SK-N-SH treated with all-trans-retinoic acid at 6 μM for 48 hours (cell line): Measurements from ENCODE around the gene ACSL6.

Experiments used
- ATAC-seq: fragments of 200-7000 bp; cut with Tn5 transposase; 3 replicates; pipeline ENCODE4 v1.9.1; 2020; ENCODE audit warnings: mild to moderate bottlenecking, moderate library complexity
- ARNTL ChIP-seq: fragments of 450-650 bp; formaldehyde crosslinking; IDR thresholded peaks from 2 replicates; pipeline ENCODE4 v1.5.0; 2020; ENCODE audit warnings: low read depth, mild to moderate bottlenecking, moderate library complexity, borderline replicate concordance
- BACH2 ChIP-seq: fragments of 250-450 bp; sonication (Bioruptor Pico); IDR thresholded peaks from 2 replicates; pipeline ENCODE4 v1.9.0; 2021; ENCODE audit warnings: mild to moderate bottlenecking, borderline replicate concordance
- CSDC2 ChIP-seq: fragments of 250-450 bp; sonication (Bioruptor Pico); IDR thresholded peaks from 2 replicates; pipeline ENCODE4 v1.5.0; 2020; ENCODE audit warnings: mild to moderate bottlenecking, moderate library complexity
- CSRNP3 ChIP-seq: fragments of 250-450 bp; sonication (Bioruptor Pico); IDR thresholded peaks from 2 replicates; pipeline ENCODE4 v1.5.1; 2021; ENCODE audit warnings: mild to moderate bottlenecking, moderate library complexity
- ESRRG ChIP-seq: fragments of 250-450 bp; sonication (Bioruptor Pico); IDR thresholded peaks from 2 replicates; pipeline ENCODE4 v1.6.1; 2021; ENCODE audit warnings: mild to moderate bottlenecking
- GLIS3 ChIP-seq: fragments of 250-450 bp; sonication (Bioruptor Pico); IDR thresholded peaks from 2 replicates; pipeline ENCODE4 v1.5.0; 2020; ENCODE audit warnings: mild to moderate bottlenecking, moderate library complexity
- OSR1 ChIP-seq: fragments of 250-450 bp; sonication (Bioruptor Pico); IDR thresholded peaks from 2 replicates; pipeline ENCODE4 v1.8.0; 2022; ENCODE audit warnings: moderate library complexity, mild to moderate bottlenecking, inconsistent platforms
- PATZ1 ChIP-seq: fragments of 250-450 bp; sonication (Bioruptor Pico); IDR thresholded peaks from 2 replicates; pipeline ENCODE4 v1.8.0; 2020; ENCODE audit warnings: mild to moderate bottlenecking, moderate library complexity, borderline replicate concordance
- POU6F1 ChIP-seq: fragments of 250-450 bp; sonication (Bioruptor Pico); IDR thresholded peaks from 2 replicates; pipeline ENCODE4 v1.8.0; 2021; ENCODE audit warnings: low read depth, mild to moderate bottlenecking, moderate library complexity, borderline replicate concordance
- PPARA ChIP-seq: fragments of 250-450 bp; sonication (Bioruptor Pico); IDR thresholded peaks from 2 replicates; pipeline ENCODE4 v1.5.0; 2020; ENCODE audit warnings: mild to moderate bottlenecking, borderline replicate concordance
- RARB ChIP-seq: fragments of 250-450 bp; sonication (Bioruptor Pico); IDR thresholded peaks from 2 replicates; pipeline ENCODE4 v1.8.0; 2021; ENCODE audit warnings: mild to moderate bottlenecking, moderate library complexity
- SNAI2 ChIP-seq: fragments of 250-450 bp; sonication (Bioruptor Pico); IDR thresholded peaks from 2 replicates; pipeline ENCODE4 v1.5.0; 2020; ENCODE audit warnings: mild to moderate bottlenecking, moderate library complexity
- TCF4 ChIP-seq: fragments of 250-450 bp; sonication (Bioruptor Pico); IDR thresholded peaks from 2 replicates; pipeline ENCODE4 v1.8.0; 2021; ENCODE audit warnings: mild to moderate bottlenecking, moderate library complexity, borderline replicate concordance
- TOX ChIP-seq: fragments of 250-450 bp; sonication (Bioruptor Pico); IDR thresholded peaks from 2 replicates; pipeline ENCODE4 v1.8.0; 2021; ENCODE audit warnings: mild to moderate bottlenecking, moderate library complexity, borderline replicate concordance
- TSHZ2 ChIP-seq: fragments of 250-450 bp; sonication (Bioruptor Pico); IDR thresholded peaks from 2 replicates; pipeline ENCODE4 v1.5.0; 2020; ENCODE audit warnings: mild to moderate bottlenecking, moderate library complexity
- ZC3H10 ChIP-seq: fragments of 250-450 bp; sonication (Bioruptor Pico); IDR thresholded peaks from 2 replicates; pipeline ENCODE4 v1.5.1; 2021; ENCODE audit warnings: mild to moderate bottlenecking, moderate library complexity
- ZFP30 ChIP-seq: fragments of 450-650 bp; formaldehyde crosslinking; IDR thresholded peaks from 2 replicates; pipeline ENCODE4 v1.5.0; 2022; ENCODE audit warnings: mild to moderate bottlenecking, moderate library complexity
- ZNF565 ChIP-seq: fragments of 450-650 bp; formaldehyde crosslinking; conservative IDR thresholded peaks from 2 replicates; pipeline ENCODE4 v1.5.0; 2020; ENCODE audit warnings: low read depth, mild to moderate bottlenecking, moderate library complexity
- ZNF70 ChIP-seq: fragments of 450-650 bp; formaldehyde crosslinking; IDR thresholded peaks from 2 replicates; pipeline ENCODE4 v1.5.0; 2020; ENCODE audit warnings: mild to moderate bottlenecking, moderate library complexity
- ZNF8 ChIP-seq: fragments of 450-650 bp; formaldehyde crosslinking; IDR thresholded peaks from 2 replicates; pipeline ENCODE4 v1.5.0; 2020; ENCODE audit warnings: mild to moderate bottlenecking, moderate library complexity

ACSL6 gene

GRCh38 chr5:132058646-132059042, 47.2 kb upstream of the ACSL6 start:
- no peak for TF ChIP-seq ZFP30
- no peak for ATAC-seq

- no peak for TF ChIP-seq CSRNP3
- TF ChIP-seq TCF4 = no peak
- no peak for TF ChIP-seq ZC3H10 (CRISPR knock-in tag)
- no peak for TF ChIP-seq PPARA (CRISPR knock-in tag)
- TF ChIP-seq CSDC2 (CRISPR knock-in tag) = no peak
- TF ChIP-seq TSHZ2 (CRISPR knock-in tag) = no peak
- no peak for TF ChIP-seq OSR1 (CRISPR knock-in tag)
- TF ChIP-seq ZNF70 (CRISPR knock-in tag) = no peak
- no peak for TF ChIP-seq BACH2 (CRISPR knock-in tag)
- TF ChIP-seq GLIS3 (CRISPR knock-in tag) = no peak
- TF ChIP-seq POU6F1 = no peak
- ATAC-seq = no peak
Observed at GRCh38 chr5:132057498-132058255, 46.2 kb upstream of the ACSL6 start.

- TF ChIP-seq ESRRG (no peak), POU6F1 (no peak), PATZ1 (no peak), ARNTL (no peak), SNAI2 (no peak), RARB (CRISPR knock-in tag) (no peak), TOX (CRISPR knock-in tag) (no peak), OSR1 (CRISPR knock-in tag) (no peak), CSDC2 (CRISPR knock-in tag) (no peak), GLIS3 (CRISPR knock-in tag) (no peak), ZNF70 (CRISPR knock-in tag) (no peak), ZNF8 (CRISPR knock-in tag) (no peak), ZNF565 (CRISPR knock-in tag) (no peak)
- ATAC-seq = no peak
Observed at GRCh38 chr5:132056610-132057497, 45.4 kb upstream of the ACSL6 start.
